DOHH2 (cell line): ENCODE results near the gene HK1.

ENCODE experiments used
- H3F3A ChIP-seq: fragments of 200-600 bp; sonication (generic), shearing (Covaris generic); 2 replicates; pipeline ENCODE4 v1.6.0; 2016; ENCODE audit warnings: antibody characterized with exemption, mild to moderate bottlenecking; ENCODE audit not compliant: control insufficient read depth, insufficient read depth
- H3K27ac ChIP-seq: fragments of 200-600 bp; sonication (generic); 2 replicates; pipeline ENCODE4 v1.5.1; 2014; ENCODE audit warnings: low read depth, mild to moderate bottlenecking, low read length, moderate library complexity
- H3K27me3 ChIP-seq: fragments of 200-600 bp; sonication (generic); 2 replicates; pipeline ENCODE4 v1.6.1; 2014; ENCODE audit warnings: mild to moderate bottlenecking, low read length, mixed read lengths; ENCODE audit not compliant: control insufficient read depth
- H3K36me3 ChIP-seq: fragments of 200-600 bp; sonication (generic); 2 replicates; pipeline ENCODE4 v1.6.1; 2014; ENCODE audit warnings: mild to moderate bottlenecking, low read length, moderate library complexity, mixed read lengths; ENCODE audit not compliant: control insufficient read depth
- H3K4me1 ChIP-seq: fragments of 200-600 bp; sonication (generic); 2 replicates; pipeline ENCODE4 v1.6.1; 2014; ENCODE audit warnings: mild to moderate bottlenecking, low read length, mixed read lengths; ENCODE audit not compliant: control insufficient read depth
- H3K4me2 ChIP-seq: fragments of 200-600 bp; sonication (generic); 2 replicates; pipeline ENCODE4 v1.6.0; 2014; ENCODE audit warnings: mild to moderate bottlenecking, low read length, moderate library complexity
- H3K4me3 ChIP-seq: fragments of 200-600 bp; sonication (generic); 2 replicates; pipeline ENCODE4 v1.5.1; 2014; ENCODE audit warnings: mild to moderate bottlenecking, low read length, mixed read lengths
- H3K79me2 ChIP-seq: fragments of 200-600 bp; sonication (generic); 2 replicates; pipeline ENCODE4 v1.6.1; 2014; ENCODE audit warnings: mild to moderate bottlenecking, low read length, mixed read lengths; ENCODE audit not compliant: control insufficient read depth
- H3K9me2 ChIP-seq: fragments of 200-600 bp; sonication (generic); replicated peaks from 2 replicates; pipeline ENCODE4 v1.6.1; 2014; ENCODE audit warnings: mild to moderate bottlenecking, low read length, mixed read lengths; ENCODE audit not compliant: control insufficient read depth
- H3K9me3 ChIP-seq: fragments of 200-600 bp; sonication (generic); 2 replicates; pipeline ENCODE4 v1.6.1; 2014; ENCODE audit warnings: antibody characterized with exemption, low read length, mixed read lengths; ENCODE audit not compliant: control insufficient read depth, insufficient read depth
- H4K20me1 ChIP-seq: fragments of 200-600 bp; sonication (generic); 2 replicates; pipeline ENCODE4 v1.6.0; 2014; ENCODE audit warnings: low read depth, mild to moderate bottlenecking, antibody characterized with exemption, low read length, moderate library complexity; ENCODE audit not compliant: control insufficient read depth, insufficient read depth
- EZH2phosphoT487 ChIP-seq: fragments of 200-600 bp; sonication (generic); IDR thresholded peaks from 2 replicates; pipeline ENCODE4 v1.6.1; 2017; ENCODE audit warnings: borderline replicate concordance, mild to moderate bottlenecking, antibody characterized with exemption, low read length, moderate library complexity, mixed read lengths
- TF ChIP-seq, protein P1 (sequence below): fragments of 200-600 bp; sonication (generic); IDR thresholded peaks from one replicate; pipeline ENCODE4 v1.5.1; 2014; ENCODE audit warnings: antibody characterized with exemption, mild to moderate bottlenecking, low read depth, low read length; ENCODE audit not compliant: poor library complexity, severe bottlenecking

HK1 gene

DNA sequence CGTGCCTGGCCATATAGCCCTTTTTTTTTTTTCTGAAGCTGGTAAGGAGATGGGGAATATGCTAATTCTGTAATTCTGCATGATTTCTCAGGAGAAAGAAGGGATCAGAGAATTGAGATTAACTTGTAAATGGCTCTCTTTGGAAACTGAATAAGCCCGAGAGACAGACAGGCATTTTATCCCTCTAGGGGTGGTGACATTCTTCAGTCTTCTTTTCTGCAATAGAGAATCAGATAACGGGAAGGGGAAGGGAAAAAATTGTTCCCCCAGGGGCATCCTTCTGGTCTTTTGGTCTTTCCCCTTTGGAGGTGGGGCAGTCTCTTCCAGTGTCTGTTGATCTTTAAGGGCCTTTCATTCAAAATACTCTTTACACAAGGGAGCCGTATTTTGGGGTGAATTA lies 34.2 kb downstream of the HK1 start:
- no peak overlapping the region for H3K27ac ChIP-seq
- H3K4me1 ChIP-seq = peaks cover 6% of the 10 kb centered on the region
- H3K79me2 ChIP-seq = no peaks in the 10 kb centered on the region
- no peaks in the 10 kb centered on the region for H3K9me2 ChIP-seq
- H3K4me2 ChIP-seq = no peak overlapping the region
- no peak overlapping the region for H3K4me3 ChIP-seq
- no peaks in the 10 kb centered on the region for H4K20me1 ChIP-seq
- H3K9me3 ChIP-seq = no peaks in the 10 kb centered on the region
- H3F3A ChIP-seq = no peaks in the 10 kb centered on the region
- H3K27me3 ChIP-seq = no peaks in the 10 kb centered on the region
- TF ChIP-seq EZH2phosphoT487 = no peak
- TF ChIP-seq, protein P1, sequence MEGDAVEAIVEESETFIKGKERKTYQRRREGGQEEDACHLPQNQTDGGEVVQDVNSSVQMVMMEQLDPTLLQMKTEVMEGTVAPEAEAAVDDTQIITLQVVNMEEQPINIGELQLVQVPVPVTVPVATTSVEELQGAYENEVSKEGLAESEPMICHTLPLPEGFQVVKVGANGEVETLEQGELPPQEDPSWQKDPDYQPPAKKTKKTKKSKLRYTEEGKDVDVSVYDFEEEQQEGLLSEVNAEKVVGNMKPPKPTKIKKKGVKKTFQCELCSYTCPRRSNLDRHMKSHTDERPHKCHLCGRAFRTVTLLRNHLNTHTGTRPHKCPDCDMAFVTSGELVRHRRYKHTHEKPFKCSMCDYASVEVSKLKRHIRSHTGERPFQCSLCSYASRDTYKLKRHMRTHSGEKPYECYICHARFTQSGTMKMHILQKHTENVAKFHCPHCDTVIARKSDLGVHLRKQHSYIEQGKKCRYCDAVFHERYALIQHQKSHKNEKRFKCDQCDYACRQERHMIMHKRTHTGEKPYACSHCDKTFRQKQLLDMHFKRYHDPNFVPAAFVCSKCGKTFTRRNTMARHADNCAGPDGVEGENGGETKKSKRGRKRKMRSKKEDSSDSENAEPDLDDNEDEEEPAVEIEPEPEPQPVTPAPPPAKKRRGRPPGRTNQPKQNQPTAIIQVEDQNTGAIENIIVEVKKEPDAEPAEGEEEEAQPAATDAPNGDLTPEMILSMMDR = no peak
- no peaks in the 10 kb centered on the region for H3K36me3 ChIP-seq

DNA sequence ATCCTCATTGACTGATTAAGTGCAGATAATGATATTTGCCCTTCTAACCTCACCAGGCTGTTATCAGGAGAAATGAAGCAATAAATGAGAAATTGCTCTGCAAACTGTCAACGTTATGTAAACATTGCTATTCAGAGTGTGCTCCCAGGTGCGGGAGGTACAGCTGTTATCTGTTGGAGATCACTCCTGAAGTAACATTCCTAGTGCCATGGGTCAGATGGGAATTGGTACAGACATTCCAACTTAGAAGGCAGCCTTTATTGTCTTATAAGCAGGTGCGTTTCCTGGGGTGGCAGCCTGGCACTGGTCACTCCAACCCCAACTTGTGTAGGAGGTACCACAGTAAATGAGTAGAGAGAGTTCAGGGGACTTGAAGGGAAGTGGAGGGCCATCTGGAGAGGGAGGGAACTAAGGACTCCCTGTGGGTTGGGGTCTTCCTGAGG lies 36.8 kb downstream of the HK1 start:
- Histone ChIP-seq H3K4me2 (no peak overlapping the region), H3K9me2 (no peaks in the 10 kb centered on the region), H3K79me2 (peaks cover 14% of the 10 kb centered on the region), H3K36me3 (peaks cover 4% of the 10 kb centered on the region), H3K4me3 (no peak overlapping the region), H3K9me3 (no peaks in the 10 kb centered on the region), H4K20me1 (peaks cover 5% of the 10 kb centered on the region; the same call in 1 of the 2 replicates), H3K27me3 (no peaks in the 10 kb centered on the region), H3F3A (no peaks in the 10 kb centered on the region), H3K4me1 (peaks cover 21% of the 10 kb centered on the region), H3K27ac (no peak overlapping the region)
- TF ChIP-seq EZH2phosphoT487 = no peak
- TF ChIP-seq, protein P1 = no peak

GRCh38 chr10:69315610-69316312 lies 37.5 kb downstream of the HK1 start:
- Histone ChIP-seq H3K9me2 (no peaks in the 10 kb centered on the region), H3K36me3 (peaks cover 5% of the 10 kb centered on the region), H3K79me2 (peaks cover 21% of the 10 kb centered on the region), H4K20me1 (peaks cover 9% of the 10 kb centered on the region; the same call in 1 of the 2 replicates), H3K27me3 (no peaks in the 10 kb centered on the region), H3K4me1 (peaks cover 27% of the 10 kb centered on the region), H3K4me2 (no peak overlapping the region), H3K4me3 (no peak overlapping the region), H3F3A (no peaks in the 10 kb centered on the region), H3K9me3 (no peaks in the 10 kb centered on the region), H3K27ac (no peak overlapping the region)
- no peak for TF ChIP-seq EZH2phosphoT487
- TF ChIP-seq, protein P1 = no peak
